Vagina (tissue), 2 donors: ENCODE results near the gene USP32.

Experiments used
- POLR2A ChIP-seq, 2 donors: fragments of 450-650 bp; IDR thresholded peaks; one replicate each; pipeline ENCODE4 v1.6.1; 2017; ENCODE audit warnings: antibody characterized with exemption in 2 of 2, mild to moderate bottlenecking in 2 of 2, moderate library complexity in 2 of 2
- TF ChIP-seq, protein P1 (sequence below), 3 experiments: fragments of 450-650 bp in 2 of 3; fragments of 200-600 bp in 1 of 3; sonication (generic) in 1 of 3; IDR thresholded peaks; one replicate each; pipeline ENCODE4 v1.5.1; 2017 to 2019; ENCODE audit warnings: antibody characterized with exemption in 3 of 3, mild to moderate bottlenecking in 2 of 3, moderate library complexity in 2 of 3

DNA sequence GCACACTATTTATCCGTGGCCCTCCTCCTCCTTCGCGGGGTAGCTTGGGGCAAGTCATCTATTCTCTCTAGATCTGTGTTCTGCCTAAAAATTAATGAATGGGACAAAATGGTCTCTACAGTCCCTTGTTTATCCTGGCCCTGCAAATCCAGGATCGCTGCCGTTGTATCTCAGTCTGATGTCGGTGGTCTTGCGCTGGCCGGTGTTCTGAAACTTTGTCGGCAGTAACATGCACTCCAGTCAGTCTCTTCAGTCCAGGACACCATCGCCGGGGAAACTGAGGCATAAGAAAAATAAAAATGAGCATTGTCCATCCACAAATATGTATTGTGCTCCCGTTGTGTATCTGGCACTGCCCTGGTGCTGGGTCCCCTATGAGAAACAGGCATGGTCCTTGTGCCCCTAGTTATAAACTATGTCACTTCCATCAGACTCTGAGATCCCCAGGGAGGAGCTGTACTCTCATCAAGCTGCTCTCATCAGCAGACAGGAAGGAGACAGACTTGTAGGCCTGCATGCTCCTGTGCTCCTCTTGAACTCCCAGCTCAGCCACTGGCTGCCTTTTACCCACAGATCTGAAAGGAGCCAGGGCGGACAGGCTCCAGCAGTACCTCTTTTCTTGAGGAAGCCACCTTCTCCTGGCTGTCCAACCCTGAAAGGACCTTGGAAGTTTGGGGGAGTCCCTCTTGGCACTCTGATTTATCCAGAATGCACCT, 255.8 kb downstream of the USP32 start:
- TF ChIP-seq, protein P1, sequence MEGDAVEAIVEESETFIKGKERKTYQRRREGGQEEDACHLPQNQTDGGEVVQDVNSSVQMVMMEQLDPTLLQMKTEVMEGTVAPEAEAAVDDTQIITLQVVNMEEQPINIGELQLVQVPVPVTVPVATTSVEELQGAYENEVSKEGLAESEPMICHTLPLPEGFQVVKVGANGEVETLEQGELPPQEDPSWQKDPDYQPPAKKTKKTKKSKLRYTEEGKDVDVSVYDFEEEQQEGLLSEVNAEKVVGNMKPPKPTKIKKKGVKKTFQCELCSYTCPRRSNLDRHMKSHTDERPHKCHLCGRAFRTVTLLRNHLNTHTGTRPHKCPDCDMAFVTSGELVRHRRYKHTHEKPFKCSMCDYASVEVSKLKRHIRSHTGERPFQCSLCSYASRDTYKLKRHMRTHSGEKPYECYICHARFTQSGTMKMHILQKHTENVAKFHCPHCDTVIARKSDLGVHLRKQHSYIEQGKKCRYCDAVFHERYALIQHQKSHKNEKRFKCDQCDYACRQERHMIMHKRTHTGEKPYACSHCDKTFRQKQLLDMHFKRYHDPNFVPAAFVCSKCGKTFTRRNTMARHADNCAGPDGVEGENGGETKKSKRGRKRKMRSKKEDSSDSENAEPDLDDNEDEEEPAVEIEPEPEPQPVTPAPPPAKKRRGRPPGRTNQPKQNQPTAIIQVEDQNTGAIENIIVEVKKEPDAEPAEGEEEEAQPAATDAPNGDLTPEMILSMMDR (IDR thresholded peaks at IDR 0.05), result no peak
- no peak for TF ChIP-seq POLR2A (IDR thresholded peaks at IDR 0.05)
